HEK293 (cell line): ENCODE results near the gene THSD7B.

ENCODE experiments used
- CTCF ChIA-PET: fragments of 350-600 bp; formaldehyde crosslinking; extraction: SDS; loops from one replicate; lab custom pipeline; 2021; ENCODE audit warnings: antibody characterized with exemption; lab: Yijun Ruan, JAX
- POLR2A ChIA-PET: fragments of 300-600 bp; formaldehyde crosslinking; extraction: SDS; loops from one replicate; lab custom pipeline; 2020; ENCODE audit warnings: antibody characterized with exemption, inconsistent platforms; lab: Yijun Ruan, JAX
- H3K27ac ChIP-seq: fragments of 200-500 bp; sonication (Bioruptor generic); 2 replicates; pipeline ENCODE4 v1.5.1; 2014; ENCODE audit warnings: low read depth, low read length, control low read depth, inconsistent platforms; ENCODE audit errors: extremely low read depth
- H3K36me3 ChIP-seq, 2 experiments: fragments of 200-500 bp in 1 of 2; sonication (Bioruptor generic) in 1 of 2; 1 replicate in 1 of 2; 2 replicates in 1 of 2; pipeline ENCODE4 v1.5.1; 2014 to 2017; ENCODE audit warnings: inconsistent platforms in 2 of 2, low read length in 2 of 2; ENCODE audit not compliant: control insufficient read depth in 2 of 2, insufficient read depth in 1 of 2
- H3K4me1 ChIP-seq: fragments of 200-500 bp; sonication (Bioruptor generic); 2 replicates; pipeline ENCODE4 v1.5.1; 2014; ENCODE audit warnings: mild to moderate bottlenecking, low read length, inconsistent platforms; ENCODE audit not compliant: control insufficient read depth, insufficient read depth
- H3K4me3 ChIP-seq: 2 replicates; pipeline ENCODE4 v1.5.1; 2011; ENCODE audit warnings: low read depth, mild to moderate bottlenecking, control low read depth, low read length, moderate library complexity
- H3K9me3 ChIP-seq: fragments of 200-500 bp; sonication (Bioruptor generic); 2 replicates; pipeline ENCODE4 v1.5.1; 2014; ENCODE audit warnings: low read depth, low read length, inconsistent platforms; ENCODE audit not compliant: control insufficient read depth, insufficient read depth
- HOXA7 ChIP-seq: sonication (generic); formaldehyde crosslinking; IDR thresholded peaks from 2 replicates; pipeline ENCODE4 v1.8.1; 2022; ENCODE audit warnings: missing genetic modification reagents, borderline replicate concordance
- KLF10 ChIP-seq: fragments of 450-650 bp; IDR thresholded peaks from 2 replicates; pipeline ENCODE4 v1.5.1; 2018; ENCODE audit warnings: missing biosample characterization, mild to moderate bottlenecking, missing genetic modification characterization
- KLF16 ChIP-seq: fragments of 450-650 bp; formaldehyde crosslinking; IDR thresholded peaks from 2 replicates; pipeline ENCODE4 v1.5.1; 2017; ENCODE audit warnings: missing biosample characterization, missing genetic modification characterization
- SCRT1 ChIP-seq: fragments of 450-650 bp; formaldehyde crosslinking; IDR thresholded peaks from 2 replicates; pipeline ENCODE4 v1.5.1; 2016; ENCODE audit warnings: missing biosample characterization, missing genetic modification characterization, borderline replicate concordance
- SCRT2 ChIP-seq: fragments of 450-650 bp; formaldehyde crosslinking; IDR thresholded peaks from 2 replicates; pipeline ENCODE4 v1.5.1; 2016; ENCODE audit warnings: missing biosample characterization, missing genetic modification characterization
- ZBTB21 ChIP-seq: fragments of 450-650 bp; formaldehyde crosslinking; IDR thresholded peaks from 2 replicates; pipeline ENCODE4 v1.5.1; 2017; ENCODE audit warnings: missing biosample characterization, missing genetic modification characterization
- ZNF133 ChIP-seq: fragments of 450-650 bp; formaldehyde crosslinking; IDR thresholded peaks from 2 replicates; pipeline ENCODE4 v1.5.1; 2016; ENCODE audit warnings: missing biosample characterization, missing genetic modification characterization
- ZNF146 ChIP-seq: fragments of 450-650 bp; formaldehyde crosslinking; IDR thresholded peaks from 2 replicates; pipeline ENCODE4 v1.5.1; 2016; ENCODE audit warnings: missing biosample characterization, missing genetic modification characterization
- ZNF23 ChIP-seq: fragments of 450-650 bp; formaldehyde crosslinking; IDR thresholded peaks from 2 replicates; pipeline ENCODE4 v1.5.1; 2016; ENCODE audit warnings: missing biosample characterization, missing genetic modification characterization, borderline replicate concordance
- ZNF248 ChIP-seq: fragments of 450-650 bp; formaldehyde crosslinking; IDR thresholded peaks from 2 replicates; pipeline ENCODE4 v1.5.1; 2017; ENCODE audit warnings: missing biosample characterization, missing genetic modification characterization
- ZNF311 ChIP-seq: fragments of 450-650 bp; formaldehyde crosslinking; IDR thresholded peaks from 2 replicates; pipeline ENCODE4 v1.5.1; 2017; ENCODE audit warnings: missing biosample characterization, missing genetic modification characterization, borderline replicate concordance
- ZNF366 ChIP-seq: fragments of 450-650 bp; formaldehyde crosslinking; conservative IDR thresholded peaks from 2 replicates; pipeline ENCODE4 v1.5.1; 2016; ENCODE audit warnings: missing biosample characterization, missing genetic modification characterization
- ZNF394 ChIP-seq: fragments of 450-650 bp; formaldehyde crosslinking; IDR thresholded peaks from 2 replicates; pipeline ENCODE4 v1.5.1; 2016; ENCODE audit warnings: missing biosample characterization, missing genetic modification characterization, mild to moderate bottlenecking, moderate library complexity, borderline replicate concordance
- ZNF433 ChIP-seq: fragments of 450-650 bp; formaldehyde crosslinking; IDR thresholded peaks from 2 replicates; pipeline ENCODE4 v1.5.1; 2016; ENCODE audit warnings: missing biosample characterization, missing genetic modification characterization, low read depth
- ZNF610 ChIP-seq: fragments of 450-650 bp; formaldehyde crosslinking; IDR thresholded peaks from 2 replicates; pipeline ENCODE4 v1.5.1; 2016; ENCODE audit warnings: missing biosample characterization, missing genetic modification characterization, borderline replicate concordance
- ZNF623 ChIP-seq: fragments of 450-650 bp; formaldehyde crosslinking; IDR thresholded peaks from 2 replicates; pipeline ENCODE4 v1.5.1; 2016; ENCODE audit warnings: missing biosample characterization, missing genetic modification characterization
- ZNF777 ChIP-seq: fragments of 450-650 bp; formaldehyde crosslinking; IDR thresholded peaks from 2 replicates; pipeline ENCODE4 v1.5.1; 2017; ENCODE audit warnings: missing biosample characterization, missing genetic modification characterization, borderline replicate concordance
- ZSCAN16 ChIP-seq: fragments of 450-650 bp; formaldehyde crosslinking; IDR thresholded peaks from 2 replicates; pipeline ENCODE4 v1.5.1; 2016; ENCODE audit warnings: missing biosample characterization, missing genetic modification characterization
- ZSCAN23 ChIP-seq: fragments of 450-650 bp; formaldehyde crosslinking; IDR thresholded peaks from 2 replicates; pipeline ENCODE4 v1.5.1; 2016; ENCODE audit warnings: missing biosample characterization, missing genetic modification characterization
- ZSCAN30 ChIP-seq: fragments of 450-650 bp; IDR thresholded peaks from 2 replicates; pipeline ENCODE4 v1.5.1; 2018; ENCODE audit warnings: missing biosample characterization, mild to moderate bottlenecking, missing genetic modification characterization, moderate library complexity
- ZXDB ChIP-seq: fragments of 450-650 bp; formaldehyde crosslinking; IDR thresholded peaks from 2 replicates; pipeline ENCODE4 v1.5.1; 2016; ENCODE audit warnings: missing biosample characterization, missing genetic modification characterization
- TF ChIP-seq, protein P1 (sequence below): fragments of 450-650 bp; formaldehyde crosslinking; IDR thresholded peaks from 2 replicates; pipeline ENCODE4 v1.5.1; 2017; ENCODE audit warnings: missing biosample characterization, missing genetic modification characterization
- TF ChIP-seq, protein P2 (sequence below): fragments of 450-650 bp; IDR thresholded peaks from 2 replicates; pipeline ENCODE4 v1.5.1; 2018; ENCODE audit warnings: missing biosample characterization, mild to moderate bottlenecking, missing genetic modification characterization
- TF ChIP-seq, protein P3 (sequence below): fragments of 450-650 bp; formaldehyde crosslinking; IDR thresholded peaks from 2 replicates; pipeline ENCODE4 v1.5.1; 2017; ENCODE audit warnings: missing biosample characterization, missing genetic modification characterization
- TF ChIP-seq, protein P4 (sequence below): fragments of 450-650 bp; formaldehyde crosslinking; IDR thresholded peaks from 2 replicates; pipeline ENCODE4 v1.5.1; 2016; ENCODE audit warnings: missing biosample characterization, missing genetic modification characterization
- TF ChIP-seq, protein P5 (sequence below): fragments of 450-650 bp; formaldehyde crosslinking; IDR thresholded peaks from 2 replicates; pipeline ENCODE4 v1.5.1; 2016; ENCODE audit warnings: missing biosample characterization, missing genetic modification characterization

Gene THSD7B

DNA sequence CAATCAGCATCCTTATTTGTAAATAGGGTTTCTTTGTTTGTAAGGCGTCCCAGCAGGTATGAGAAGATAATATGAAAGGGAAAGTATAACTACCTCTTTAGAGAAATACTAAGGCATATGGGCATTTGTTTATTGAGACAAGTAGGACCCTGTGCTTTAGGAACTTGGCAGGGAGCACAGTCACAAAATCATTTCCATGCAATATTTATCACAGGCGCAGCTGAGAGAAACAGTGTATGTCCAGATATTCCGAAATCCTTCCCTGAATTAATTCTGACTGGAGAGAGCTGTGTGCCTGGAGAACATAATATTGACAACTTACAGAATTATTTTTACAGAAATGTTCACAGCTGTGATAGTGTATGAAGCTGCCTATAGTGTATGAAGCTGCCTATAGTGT, 416.7 kb downstream of the THSD7B start:
- CTCF ChIA-PET = no interaction called here
- no peaks in the 10 kb centered on the region for H3K4me1 ChIP-seq
- POLR2A ChIA-PET = no interaction called here
- no peak overlapping the region for H3K4me3 ChIP-seq
- TF ChIP-seq, protein P1, sequence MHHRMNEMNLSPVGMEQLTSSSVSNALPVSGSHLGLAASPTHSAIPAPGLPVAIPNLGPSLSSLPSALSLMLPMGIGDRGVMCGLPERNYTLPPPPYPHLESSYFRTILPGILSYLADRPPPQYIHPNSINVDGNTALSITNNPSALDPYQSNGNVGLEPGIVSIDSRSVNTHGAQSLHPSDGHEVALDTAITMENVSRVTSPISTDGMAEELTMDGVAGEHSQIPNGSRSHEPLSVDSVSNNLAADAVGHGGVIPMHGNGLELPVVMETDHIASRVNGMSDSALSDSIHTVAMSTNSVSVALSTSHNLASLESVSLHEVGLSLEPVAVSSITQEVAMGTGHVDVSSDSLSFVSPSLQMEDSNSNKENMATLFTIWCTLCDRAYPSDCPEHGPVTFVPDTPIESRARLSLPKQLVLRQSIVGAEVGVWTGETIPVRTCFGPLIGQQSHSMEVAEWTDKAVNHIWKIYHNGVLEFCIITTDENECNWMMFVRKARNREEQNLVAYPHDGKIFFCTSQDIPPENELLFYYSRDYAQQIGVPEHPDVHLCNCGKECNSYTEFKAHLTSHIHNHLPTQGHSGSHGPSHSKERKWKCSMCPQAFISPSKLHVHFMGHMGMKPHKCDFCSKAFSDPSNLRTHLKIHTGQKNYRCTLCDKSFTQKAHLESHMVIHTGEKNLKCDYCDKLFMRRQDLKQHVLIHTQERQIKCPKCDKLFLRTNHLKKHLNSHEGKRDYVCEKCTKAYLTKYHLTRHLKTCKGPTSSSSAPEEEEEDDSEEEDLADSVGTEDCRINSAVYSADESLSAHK (tag by site-specific recombination) = no peak
- TF ChIP-seq SCRT2 (tag by site-specific recombination) = no peak
- TF ChIP-seq ZSCAN23 (tag by site-specific recombination) = no peak
- no peak for TF ChIP-seq ZNF248 (tag by site-specific recombination)
- no peak for TF ChIP-seq ZSCAN30
- no peak for TF ChIP-seq ZNF394 (tag by site-specific recombination)
- TF ChIP-seq, protein P2, sequence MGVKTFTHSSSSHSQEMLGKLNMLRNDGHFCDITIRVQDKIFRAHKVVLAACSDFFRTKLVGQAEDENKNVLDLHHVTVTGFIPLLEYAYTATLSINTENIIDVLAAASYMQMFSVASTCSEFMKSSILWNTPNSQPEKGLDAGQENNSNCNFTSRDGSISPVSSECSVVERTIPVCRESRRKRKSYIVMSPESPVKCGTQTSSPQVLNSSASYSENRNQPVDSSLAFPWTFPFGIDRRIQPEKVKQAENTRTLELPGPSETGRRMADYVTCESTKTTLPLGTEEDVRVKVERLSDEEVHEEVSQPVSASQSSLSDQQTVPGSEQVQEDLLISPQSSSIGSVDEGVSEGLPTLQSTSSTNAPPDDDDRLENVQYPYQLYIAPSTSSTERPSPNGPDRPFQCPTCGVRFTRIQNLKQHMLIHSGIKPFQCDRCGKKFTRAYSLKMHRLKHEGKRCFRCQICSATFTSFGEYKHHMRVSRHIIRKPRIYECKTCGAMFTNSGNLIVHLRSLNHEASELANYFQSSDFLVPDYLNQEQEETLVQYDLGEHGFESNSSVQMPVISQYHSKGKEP (tag by site-specific recombination) = no peak
- TF ChIP-seq ZBTB21 (tag by site-specific recombination) = no peak
- no peak for TF ChIP-seq ZNF311
- no peak for TF ChIP-seq KLF10 (tag by site-specific recombination)
- no peak for TF ChIP-seq ZNF146
- TF ChIP-seq, protein P3, sequence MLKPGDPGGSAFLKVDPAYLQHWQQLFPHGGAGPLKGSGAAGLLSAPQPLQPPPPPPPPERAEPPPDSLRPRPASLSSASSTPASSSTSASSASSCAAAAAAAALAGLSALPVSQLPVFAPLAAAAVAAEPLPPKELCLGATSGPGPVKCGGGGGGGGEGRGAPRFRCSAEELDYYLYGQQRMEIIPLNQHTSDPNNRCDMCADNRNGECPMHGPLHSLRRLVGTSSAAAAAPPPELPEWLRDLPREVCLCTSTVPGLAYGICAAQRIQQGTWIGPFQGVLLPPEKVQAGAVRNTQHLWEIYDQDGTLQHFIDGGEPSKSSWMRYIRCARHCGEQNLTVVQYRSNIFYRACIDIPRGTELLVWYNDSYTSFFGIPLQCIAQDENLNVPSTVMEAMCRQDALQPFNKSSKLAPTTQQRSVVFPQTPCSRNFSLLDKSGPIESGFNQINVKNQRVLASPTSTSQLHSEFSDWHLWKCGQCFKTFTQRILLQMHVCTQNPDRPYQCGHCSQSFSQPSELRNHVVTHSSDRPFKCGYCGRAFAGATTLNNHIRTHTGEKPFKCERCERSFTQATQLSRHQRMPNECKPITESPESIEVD (tag by site-specific recombination) = no peak
- no peak for TF ChIP-seq ZNF777 (tag by site-specific recombination)
- TF ChIP-seq, all 188 proteins: peak for 0
- no peaks in the 10 kb centered on the region for H3K9me3 ChIP-seq
- H3K27ac ChIP-seq = no peak overlapping the region
- H3K36me3 ChIP-seq = no peaks in the 10 kb centered on the region

DNA sequence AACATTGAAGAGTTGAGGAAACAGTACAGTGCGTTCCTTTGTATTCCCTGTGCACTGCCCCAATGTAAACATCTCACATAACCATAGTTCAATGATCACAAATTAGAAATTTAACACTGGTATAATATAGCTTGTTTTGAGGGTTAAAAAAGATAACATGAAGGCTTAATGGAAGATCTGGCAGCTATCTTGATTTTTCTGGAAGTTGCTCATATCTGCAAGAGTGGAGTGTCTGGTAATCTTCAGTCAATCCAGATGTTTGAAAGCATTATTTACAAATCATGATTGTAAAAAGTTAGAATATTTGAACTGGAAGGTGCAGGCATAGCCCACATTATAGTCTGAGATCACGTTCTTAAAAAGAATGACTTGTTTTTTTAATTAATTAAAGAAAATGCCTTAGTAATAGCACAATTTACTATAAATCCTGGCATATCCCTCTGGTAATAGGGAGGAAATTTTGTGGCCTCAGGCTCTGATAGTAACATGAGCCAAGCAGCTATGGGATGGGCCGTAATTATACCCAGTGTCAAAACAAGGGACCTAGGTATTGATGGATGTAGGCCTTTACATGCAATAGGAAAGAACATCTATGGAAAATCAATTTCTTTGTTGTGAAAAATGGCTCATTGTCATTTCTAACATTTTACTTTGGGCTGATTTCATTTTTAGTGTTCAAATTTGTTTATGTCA, 418.0 kb downstream of the THSD7B start:
- CTCF ChIA-PET = no interaction called here
- no peak for TF ChIP-seq ZNF610 (tag by site-specific recombination)
- no peak for TF ChIP-seq ZNF366
- TF ChIP-seq HOXA7 (CRISPR knock-in tag) = no peak
- TF ChIP-seq ZNF623 (tag by site-specific recombination) = no peak
- TF ChIP-seq, protein P4, sequence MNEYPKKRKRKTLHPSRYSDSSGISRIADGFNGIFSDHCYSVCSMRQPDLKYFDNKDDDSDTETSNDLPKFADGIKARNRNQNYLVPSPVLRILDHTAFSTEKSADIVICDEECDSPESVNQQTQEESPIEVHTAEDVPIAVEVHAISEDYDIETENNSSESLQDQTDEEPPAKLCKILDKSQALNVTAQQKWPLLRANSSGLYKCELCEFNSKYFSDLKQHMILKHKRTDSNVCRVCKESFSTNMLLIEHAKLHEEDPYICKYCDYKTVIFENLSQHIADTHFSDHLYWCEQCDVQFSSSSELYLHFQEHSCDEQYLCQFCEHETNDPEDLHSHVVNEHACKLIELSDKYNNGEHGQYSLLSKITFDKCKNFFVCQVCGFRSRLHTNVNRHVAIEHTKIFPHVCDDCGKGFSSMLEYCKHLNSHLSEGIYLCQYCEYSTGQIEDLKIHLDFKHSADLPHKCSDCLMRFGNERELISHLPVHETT (tag by site-specific recombination) = no peak
- TF ChIP-seq ZNF23 (tag by site-specific recombination) = no peak
- no peak for TF ChIP-seq ZNF133
- TF ChIP-seq ZXDB = no peak
- TF ChIP-seq ZNF433 (tag by site-specific recombination) = no peak
- TF ChIP-seq SCRT1 = no peak
- no peak for TF ChIP-seq ZSCAN16 (tag by site-specific recombination)
- TF ChIP-seq, protein P5, sequence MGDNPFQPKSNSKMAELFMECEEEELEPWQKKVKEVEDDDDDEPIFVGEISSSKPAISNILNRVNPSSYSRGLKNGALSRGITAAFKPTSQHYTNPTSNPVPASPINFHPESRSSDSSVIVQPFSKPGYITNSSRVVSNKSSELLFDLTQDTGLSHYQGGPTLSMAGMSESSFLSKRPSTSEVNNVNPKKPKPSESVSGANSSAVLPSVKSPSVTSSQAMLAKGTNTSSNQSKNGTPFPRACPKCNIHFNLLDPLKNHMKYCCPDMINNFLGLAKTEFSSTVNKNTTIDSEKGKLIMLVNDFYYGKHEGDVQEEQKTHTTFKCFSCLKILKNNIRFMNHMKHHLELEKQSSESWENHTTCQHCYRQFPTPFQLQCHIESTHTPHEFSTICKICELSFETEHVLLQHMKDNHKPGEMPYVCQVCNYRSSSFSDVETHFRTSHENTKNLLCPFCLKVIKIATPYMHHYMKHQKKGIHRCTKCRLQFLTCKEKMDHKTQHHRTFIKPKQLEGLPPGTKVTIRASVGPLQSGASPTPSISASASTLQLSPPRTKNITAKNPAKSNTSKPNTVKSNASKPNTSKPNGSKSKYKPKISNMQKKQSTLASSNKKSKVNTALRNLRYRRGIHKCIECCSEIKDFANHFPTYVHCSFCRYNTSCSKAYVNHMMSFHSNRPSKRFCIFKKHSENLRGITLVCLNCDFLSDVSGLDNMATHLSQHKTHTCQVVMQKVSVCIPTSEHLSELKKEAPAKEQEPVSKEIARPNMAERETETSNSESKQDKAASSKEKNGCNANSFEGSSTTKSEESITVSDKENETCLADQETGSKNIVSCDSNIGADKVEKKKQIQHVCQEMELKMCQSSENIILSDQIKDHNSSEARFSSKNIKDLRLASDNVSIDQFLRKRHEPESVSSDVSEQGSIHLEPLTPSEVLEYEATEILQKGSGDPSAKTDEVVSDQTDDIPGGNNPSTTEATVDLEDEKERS = no peak
- TF ChIP-seq KLF16 (tag by site-specific recombination) = no peak

More for the DNA sequence above, 418.0 kb downstream of the THSD7B start:
- POLR2A ChIA-PET = no interaction called here
- no peak overlapping the region for H3K4me3 ChIP-seq
- H3K4me1 ChIP-seq = no peaks in the 10 kb centered on the region
- H3K9me3 ChIP-seq = no peaks in the 10 kb centered on the region
- H3K27ac ChIP-seq = no peak overlapping the region
- H3K36me3 ChIP-seq = no peaks in the 10 kb centered on the region
